GM19023 (cell line): ENCODE data around the gene KLF13.

Experiments used
- ATAC-seq: cut with Tn5 transposase; IDR thresholded peaks from one replicate; pipeline ENCODE4 v1.9.1; 2021; ENCODE audit warnings: mild to moderate bottlenecking, moderate library complexity; ENCODE audit not compliant: unreplicated experiment

KLF13 gene

DNA sequence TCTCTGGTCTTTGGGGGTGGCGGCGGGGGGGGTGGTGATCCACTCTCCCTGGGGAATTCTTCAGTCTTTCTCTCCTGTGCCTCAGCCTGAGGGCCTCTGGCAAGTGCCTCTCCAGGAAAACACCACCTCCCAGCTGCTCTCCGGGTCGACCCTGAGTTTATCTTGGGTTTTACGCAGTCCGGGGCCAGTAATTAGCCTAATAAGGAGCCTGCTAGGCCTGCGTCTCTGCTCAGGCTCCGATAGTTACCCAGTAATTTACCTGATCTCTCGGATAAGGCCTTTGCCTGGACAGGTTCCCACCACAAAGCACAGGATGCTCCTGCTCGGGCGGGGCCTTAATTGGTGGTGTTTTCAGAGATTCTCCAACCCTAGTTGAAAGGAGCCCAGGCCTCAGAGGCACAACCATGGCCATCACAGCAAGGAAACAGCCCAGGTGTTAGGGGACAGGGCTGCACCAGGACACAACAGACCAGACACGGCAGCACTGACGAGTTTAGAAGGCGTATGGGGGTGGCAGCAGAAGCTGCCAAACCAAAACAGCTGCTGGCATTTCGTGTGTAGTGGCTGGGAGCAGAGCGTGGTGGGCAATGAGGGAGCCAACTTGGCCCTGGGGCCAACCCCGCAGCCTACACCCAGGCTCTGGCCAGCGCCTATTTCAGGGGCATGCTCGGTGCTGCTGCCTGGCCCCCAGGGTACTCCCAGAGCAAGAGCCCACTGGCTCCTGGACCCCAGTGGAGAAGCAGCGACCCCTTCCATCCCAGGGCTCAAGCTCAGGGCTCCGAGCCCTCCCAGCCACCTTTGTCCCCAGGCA is 71.4 kb downstream of the KLF13 start:
- no peak for ATAC-seq

GRCh38 chr15:31398677-31399301 is 72.2 kb downstream of the KLF13 start:
- ATAC-seq: no peak

DNA sequence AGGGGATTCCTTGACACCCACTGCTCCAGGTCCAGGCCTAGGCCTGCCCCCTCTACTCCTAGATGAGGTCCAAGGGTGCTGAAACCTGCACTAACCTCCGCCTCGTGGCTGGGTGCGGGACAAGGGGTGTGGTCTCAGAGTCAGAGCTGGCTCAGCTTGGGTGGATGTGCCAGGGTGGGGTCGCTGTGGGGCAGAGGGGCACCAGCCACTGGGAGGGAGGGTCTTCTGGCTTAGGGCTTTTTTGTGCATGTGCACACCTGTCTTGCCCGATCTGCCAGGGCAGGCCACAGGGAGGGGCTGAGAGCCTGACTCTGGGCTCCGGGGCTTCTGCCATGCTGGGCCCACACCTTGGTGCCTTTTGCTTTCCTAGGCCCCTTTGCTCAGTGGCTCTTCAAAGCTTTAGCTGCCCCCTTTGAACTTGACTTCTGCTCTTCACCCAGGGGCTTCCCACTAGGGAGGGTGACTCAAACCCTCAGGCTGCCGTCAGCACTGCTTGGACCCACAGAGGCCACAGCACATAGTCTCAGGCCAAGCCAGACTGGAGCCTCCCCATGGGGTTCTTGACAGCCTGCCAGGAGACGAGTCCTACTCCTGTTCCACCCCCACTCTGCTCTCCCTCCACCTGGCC is 73.0 kb downstream of the KLF13 start:
- no peak for ATAC-seq

GRCh38 chr15:31400222-31400927 is 73.7 kb downstream of the KLF13 start:
- no peak for ATAC-seq

DNA sequence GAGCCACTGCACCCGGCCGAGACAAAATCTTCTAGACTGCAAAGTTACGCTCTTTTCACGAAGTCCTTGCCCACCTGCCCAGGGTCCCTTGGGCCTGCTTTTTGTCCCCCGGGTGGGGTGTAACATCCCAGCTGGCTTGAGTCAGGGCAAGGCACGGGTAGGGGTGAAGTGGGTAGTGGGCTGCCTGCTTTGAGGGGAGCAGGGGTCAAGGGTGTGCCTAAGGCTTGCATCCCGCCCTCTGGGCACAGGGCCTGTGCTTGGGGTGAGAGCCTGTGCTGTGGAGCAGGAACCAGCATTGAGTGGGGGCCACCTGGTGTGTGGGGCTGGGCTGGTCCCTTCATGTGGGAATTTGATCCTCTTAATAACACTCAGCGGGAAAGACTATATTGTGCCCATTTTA is 74.6 kb downstream of the KLF13 start:
- no peak for ATAC-seq

- no peak for ATAC-seq
These were observed 75.4 kb downstream of the KLF13 start for GRCh38 chr15:31402003-31402402.

- ATAC-seq: no peak
These were observed 75.9 kb downstream of the KLF13 start for GRCh38 chr15:31402511-31403056.

GRCh38 chr15:31403096-31403495 is 76.5 kb downstream of the KLF13 start:
- no peak for ATAC-seq

GRCh38 chr15:31403606-31404005 is 77.0 kb downstream of the KLF13 start:
- no peak for ATAC-seq

- no peak for ATAC-seq
These were observed 77.7 kb downstream of the KLF13 start for GRCh38 chr15:31404345-31404744.

DNA sequence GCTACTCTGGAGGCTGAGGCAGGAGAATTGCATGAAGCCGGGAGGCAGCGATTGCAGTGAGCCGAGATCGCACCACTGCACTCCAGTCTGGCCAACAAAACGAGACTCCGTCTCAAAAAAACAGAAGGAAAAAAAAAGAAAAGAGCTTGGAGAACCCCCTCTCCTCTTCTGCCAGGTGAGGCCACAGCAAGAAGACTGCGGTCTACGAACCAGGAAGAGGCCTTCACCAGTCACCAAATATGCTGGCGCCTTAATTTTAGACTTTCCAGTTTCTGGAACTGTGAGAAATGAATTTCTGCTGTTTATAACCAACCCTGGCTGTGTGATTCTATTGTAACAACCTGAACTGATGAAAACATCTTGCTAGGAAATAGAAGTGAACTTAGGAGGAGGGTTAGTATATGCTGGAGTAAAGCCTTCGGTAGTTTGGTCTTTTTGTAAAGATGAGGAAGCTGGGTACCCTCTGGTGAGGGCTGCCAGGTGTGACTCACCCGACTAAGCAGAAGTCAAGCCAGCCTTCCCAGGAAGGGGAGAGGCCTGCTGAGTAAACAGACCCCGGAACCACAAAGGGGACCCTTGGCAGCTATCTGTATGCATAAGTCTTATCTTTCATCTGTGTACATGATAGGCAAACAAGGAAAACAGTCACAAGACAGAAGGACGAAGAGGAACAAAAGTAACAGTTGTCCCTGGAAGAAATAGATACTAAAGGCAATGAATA is 78.7 kb downstream of the KLF13 start:
- ATAC-seq: no peak

GRCh38 chr15:31407376-31407775 is 80.7 kb downstream of the KLF13 start:
- no peak for ATAC-seq

- no peak for ATAC-seq
These were observed 81.2 kb downstream of the KLF13 start for GRCh38 chr15:31407851-31408250.

DNA sequence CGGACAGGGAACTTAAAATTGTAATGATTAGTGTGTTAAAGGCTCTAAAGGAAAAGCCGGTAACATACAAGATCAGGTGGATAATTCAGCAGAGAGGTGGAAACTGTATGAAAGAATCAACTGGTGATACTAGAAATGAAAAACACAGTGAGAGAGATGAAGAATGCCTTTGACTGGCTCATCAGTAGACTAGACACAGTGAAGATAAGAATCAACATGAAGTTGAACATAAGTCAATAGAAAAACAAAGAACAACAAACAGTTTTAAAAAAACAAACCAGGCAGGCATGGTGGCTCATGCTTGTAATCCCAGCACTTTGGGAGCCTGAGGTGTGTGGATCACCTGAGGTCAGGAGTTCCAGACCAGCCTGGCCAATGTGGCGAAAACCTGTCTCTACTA is 82.1 kb downstream of the KLF13 start:
- ATAC-seq: no peak

DNA sequence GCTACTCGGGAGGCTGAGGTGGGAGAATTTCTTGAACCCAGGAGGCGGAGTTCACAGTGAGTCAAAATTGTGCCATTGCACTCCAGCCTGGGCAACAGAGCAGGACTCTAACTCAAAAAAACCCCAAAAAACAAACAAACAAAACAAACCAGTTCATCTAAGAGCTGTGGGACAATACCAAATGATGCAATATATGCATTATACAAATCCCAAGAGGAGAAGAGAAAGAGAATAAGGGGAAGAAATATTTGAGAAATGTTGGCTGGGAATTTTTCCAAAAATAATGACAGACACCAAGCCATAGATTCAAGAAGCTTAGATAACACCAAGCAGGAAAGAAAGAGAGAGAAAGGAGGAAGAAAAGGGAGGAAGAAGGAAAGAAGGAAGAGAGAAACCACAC is 82.5 kb downstream of the KLF13 start:
- ATAC-seq: no peak

- no peak for ATAC-seq
These were observed 86.2 kb downstream of the KLF13 start for GRCh38 chr15:31412824-31413223.

DNA sequence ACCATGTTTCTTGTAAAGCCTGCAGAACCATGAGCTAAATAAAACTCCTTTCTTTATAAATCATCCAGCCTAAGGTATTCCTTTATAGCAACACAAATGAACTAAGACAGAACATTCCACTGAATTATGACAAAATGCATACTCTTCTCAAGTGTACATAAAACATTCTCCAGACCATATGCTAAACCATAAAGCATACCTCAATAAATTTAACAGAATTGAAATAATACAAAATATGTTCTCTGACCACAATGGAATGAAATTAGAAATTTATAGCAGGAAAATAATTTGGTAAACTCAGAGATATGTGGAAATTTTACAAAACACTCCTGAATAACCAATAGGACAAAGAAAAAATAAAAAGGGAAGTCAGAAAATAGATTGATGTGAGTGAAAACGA is 88.6 kb downstream of the KLF13 start:
- no peak for ATAC-seq

GRCh38 chr15:31419820-31420219 is 93.2 kb downstream of the KLF13 start:
- ATAC-seq: no peak

DNA sequence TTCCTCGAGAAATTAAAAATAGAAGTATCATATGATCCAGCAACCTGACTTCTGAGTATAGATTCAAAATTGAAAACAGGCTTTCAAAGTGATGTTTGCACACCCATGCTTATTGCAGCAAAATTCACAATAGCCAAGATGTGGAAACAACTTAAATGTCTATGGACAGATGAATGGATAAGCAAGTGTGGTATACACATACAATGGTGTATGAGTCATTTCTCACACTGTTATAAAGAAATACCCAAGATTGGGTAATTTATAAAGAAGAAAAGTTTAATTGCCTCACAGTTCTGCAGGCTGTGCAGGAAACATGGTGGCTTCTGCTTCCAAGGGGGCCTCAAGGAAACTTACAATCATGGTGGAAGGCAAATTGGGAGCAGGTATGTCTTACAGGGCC is 100.8 kb downstream of the KLF13 start:
- ATAC-seq: no peak
